ENCODE data around the gene FOXL2. TPM values are rescaled to one million over a fixed set of nuclear protein-coding genes. Genes with fewer than 3 reads are reported as not detected.
A peak's percentile ranks its signal among the peaks of the same experiment; 100 is the strongest.

The FOXL2 gene
- total RNA-seq, 1 experiment from 2014 or later = 12.7 TPM

GRCh38 chr3:138947495-138948121, 671 bp upstream of the FOXL2 start:
- ATAC-seq (peak; percentile 4), DNase-seq (ENCODE audit: low read depth, low spot score) (no peak)
- peak overlapping the region; percentile 69 for H3K27ac ChIP-seq (ENCODE audit: low read length)
- TF ChIP-seq CTCF (IDR thresholded peaks at IDR 0.05) = no peak
- TF ChIP-seq TCF7L2 (IDR thresholded peaks at IDR 0.05; ENCODE audit: low read depth, low read length) = no peak
- TF ChIP-seq SIN3A (IDR thresholded peaks at IDR 0.05; ENCODE audit: borderline replicate concordance, insufficient read depth, low read depth, low read length) = no peak
- no peak for TF ChIP-seq POLR2AphosphoS5 (IDR thresholded peaks at IDR 0.05; ENCODE audit: low read depth, low read length)
- no peak for TF ChIP-seq REST (IDR thresholded peaks at IDR 0.05; ENCODE audit: insufficient read depth in 1 of 2, low read depth in 2 of 2, low read length in 1 of 2)
- POLR2A ChIA-PET = interaction anchor here (0.6 kb wide), 1 partner anchor 30 kb away, joined by 3 read pairs; no protein-coding TSS in a partner anchor
- no peaks in the 10 kb centered on the region for H3K36me3 ChIP-seq (ENCODE audit: control insufficient read depth, insufficient read depth, low read length)
- no peaks in the 10 kb centered on the region; the same call in 1 of the 2 replicates for H3K27me3 ChIP-seq (ENCODE audit: control insufficient read depth, insufficient read depth, low read length)
- peaks cover 39% of the 10 kb centered on the region for H3K4me1 ChIP-seq (ENCODE audit: control insufficient read depth, insufficient read depth, low read length)
- CTCF ChIA-PET = interaction anchor here (0.7 to 2.2 kb wide), 2 partner anchors 12 to 31 kb away, joined by 3 to 18 read pairs; no protein-coding TSS in a partner anchor
- peak overlapping the region; percentile 62 to 69 for H3K4me3 ChIP-seq (ENCODE audit: low read depth in 2 of 2, low read length in 2 of 2)
- intact Hi-C loops (cut with micrococcal nuclease; ENCODE audit: unreplicated experiment) = no loop called here
- in situ Hi-C loops (cut with HindIII; ENCODE audit: low pct_unique_long_range_greater_than_20kb, low sequenced_read_pairs) = no loop called here
- BruUV-seq (replicated peaks) = TSS peak; percentile 53
- H3K9me3 ChIP-seq (ENCODE audit: control insufficient read depth, insufficient read depth, low read depth, low read length) = no peaks in the 10 kb centered on the region

GRCh38 chr3:138945709-138946662, 951 bp downstream of the FOXL2 start:
- ChIA-PET POLR2A (interaction anchor here (0.6 kb wide), 2 partner anchors 35 to 296 kb away, joined by 4 to 7 read pairs; no protein-coding TSS in a partner anchor), CTCF (interaction anchor here (0.8 to 2.2 kb wide), 2 partner anchors 10 to 471 kb away, joined by 4 to 18 read pairs; no protein-coding TSS in a partner anchor)
- Histone ChIP-seq H3K36me3 (ENCODE audit: control insufficient read depth, insufficient read depth, low read length) (no peaks in the 10 kb centered on the region), H3K9me3 (ENCODE audit: control insufficient read depth, insufficient read depth, low read depth, low read length) (no peaks in the 10 kb centered on the region), H3K4me1 (ENCODE audit: control insufficient read depth, insufficient read depth, low read length) (peaks cover 45% of the 10 kb centered on the region), H3K4me3 (ENCODE audit: low read depth in 2 of 2, low read length in 2 of 2) (peak overlapping the region; percentile 62 to 69), H3K27ac (ENCODE audit: low read length) (peak overlapping the region; percentile 69), H3K27me3 (ENCODE audit: control insufficient read depth, insufficient read depth, low read length) (no peaks in the 10 kb centered on the region; the same call in 1 of the 2 replicates)
- ATAC-seq (peak; percentile 64), DNase-seq (ENCODE audit: low read depth, low spot score) (no peak)
- intact Hi-C loops (cut with micrococcal nuclease; ENCODE audit: unreplicated experiment) = no loop called here
- no TSS peak for BruUV-seq (replicated peaks)
- TF ChIP-seq SIN3A (IDR thresholded peaks at IDR 0.05; ENCODE audit: borderline replicate concordance, insufficient read depth, low read depth, low read length) (no peak), POLR2AphosphoS5 (IDR thresholded peaks at IDR 0.05; ENCODE audit: low read depth, low read length) (no peak), REST (IDR thresholded peaks at IDR 0.05; ENCODE audit: insufficient read depth in 1 of 2, low read depth in 2 of 2, low read length in 1 of 2) (no peak), TCF7L2 (IDR thresholded peaks at IDR 0.05; ENCODE audit: low read depth, low read length) (peak; percentile 66; the same call in 1 of the 2 replicates), CTCF (IDR thresholded peaks at IDR 0.05) (peak; percentile 83)
- in situ Hi-C loops (cut with HindIII; ENCODE audit: low pct_unique_long_range_greater_than_20kb, low sequenced_read_pairs) = no loop called here

Data from Panc1 (cell line).